Measurements from ENCODE around the gene PPP1R11.
A peak's percentile ranks its signal among the peaks of the same experiment; 100 is the strongest.

The PPP1R11 gene

GRCh38 chr6:30075094-30075789 lies 8.2 kb downstream of the PPP1R11 start, which contains the start of gene RNF39:
Gene RNF39 (minus strand): TSS chr6:30075769. CDS start chr6:30075585, 184 bp downstream.
- Histone ChIP-seq H3K9ac (ENCODE audit: low read length) (peak within 1 kb of the TSS; percentile 2), H3K27ac (ENCODE audit: low read depth, low read length) (no peak within 1 kb of the TSS)

GRCh38 chr6:30075790-30076732 lies 9.1 kb downstream of the PPP1R11 start:
- Histone ChIP-seq H3K27ac (ENCODE audit: low read depth, low read length) (no peak overlapping the region), H3K4me3 (ENCODE audit: low read depth, low read length) (peak overlapping the region; percentile 77), H3K9ac (ENCODE audit: low read length) (peak overlapping the region; percentile 2), H3K36me3 (ENCODE audit: control insufficient read depth, insufficient read depth, low read length) (no peaks in the 10 kb centered on the region), H3K4me1 (ENCODE audit: control insufficient read depth, insufficient read depth, low read length) (peaks cover 26% of the 10 kb centered on the region), H3K9me3 (ENCODE audit: control insufficient read depth, insufficient read depth, low read depth, low read length) (no peaks in the 10 kb centered on the region), H3K27me3 (ENCODE audit: control insufficient read depth, insufficient read depth, low read length) (peaks cover 92% of the 10 kb centered on the region)

More at GRCh38 chr6:30075094-30075789, 8.2 kb downstream of the PPP1R11 start, which contains the start of gene RNF39:
- Histone ChIP-seq H3K27me3 (ENCODE audit: control insufficient read depth, insufficient read depth, low read length) (peaks cover 100% of the 10 kb centered on the region), H3K4me1 (ENCODE audit: control insufficient read depth, insufficient read depth, low read length) (peaks cover 29% of the 10 kb centered on the region), H3K9me3 (ENCODE audit: control insufficient read depth, insufficient read depth, low read depth, low read length) (no peaks in the 10 kb centered on the region), H3K4me3 (ENCODE audit: low read depth, low read length) (peak within 1 kb of the TSS; percentile 77), H3K36me3 (ENCODE audit: control insufficient read depth, insufficient read depth, low read length) (no peaks in the 10 kb centered on the region)

- H3K36me3 ChIP-seq (ENCODE audit: control insufficient read depth, insufficient read depth, low read length): no peaks in the 10 kb centered on the region
- no peak overlapping the region for H3K4me3 ChIP-seq (ENCODE audit: low read depth, low read length)
- H3K4me1 ChIP-seq (ENCODE audit: control insufficient read depth, insufficient read depth, low read length): peaks cover 20% of the 10 kb centered on the region
- H3K27ac ChIP-seq (ENCODE audit: low read depth, low read length): no peak overlapping the region
- H3K9me3 ChIP-seq (ENCODE audit: control insufficient read depth, insufficient read depth, low read depth, low read length): no peaks in the 10 kb centered on the region
- H3K9ac ChIP-seq (ENCODE audit: low read length): no peak overlapping the region
- H3K27me3 ChIP-seq (ENCODE audit: control insufficient read depth, insufficient read depth, low read length): peaks cover 80% of the 10 kb centered on the region
These were observed 10.2 kb downstream of the PPP1R11 start for GRCh38 chr6:30077218-30077617.

GRCh38 chr6:30087876-30088275 lies 20.9 kb downstream of the PPP1R11 start:
- Histone ChIP-seq H3K27ac (ENCODE audit: low read depth, low read length) (no peak overlapping the region), H3K4me1 (ENCODE audit: control insufficient read depth, insufficient read depth, low read length) (peaks cover 8% of the 10 kb centered on the region; the same call in 1 of the 2 replicates), H3K36me3 (ENCODE audit: control insufficient read depth, insufficient read depth, low read length) (no peaks in the 10 kb centered on the region), H3K4me3 (ENCODE audit: low read depth, low read length) (no peak overlapping the region), H3K9ac (ENCODE audit: low read length) (no peak overlapping the region), H3K9me3 (ENCODE audit: control insufficient read depth, insufficient read depth, low read depth, low read length) (peaks cover 6% of the 10 kb centered on the region; the same call in 1 of the 2 replicates), H3K27me3 (ENCODE audit: control insufficient read depth, insufficient read depth, low read length) (peaks cover 11% of the 10 kb centered on the region)

- Histone ChIP-seq H3K9me3 (ENCODE audit: control insufficient read depth, insufficient read depth, low read depth, low read length) (peaks cover 5% of the 10 kb centered on the region; the same call in 1 of the 2 replicates), H3K4me3 (ENCODE audit: low read depth, low read length) (no peak overlapping the region), H3K4me1 (ENCODE audit: control insufficient read depth, insufficient read depth, low read length) (peaks cover 12% of the 10 kb centered on the region; the same call in 1 of the 2 replicates), H3K27me3 (ENCODE audit: control insufficient read depth, insufficient read depth, low read length) (peaks cover 26% of the 10 kb centered on the region), H3K9ac (ENCODE audit: low read length) (no peak overlapping the region), H3K36me3 (ENCODE audit: control insufficient read depth, insufficient read depth, low read length) (no peaks in the 10 kb centered on the region), H3K27ac (ENCODE audit: low read depth, low read length) (no peak overlapping the region)
These were observed 24.8 kb downstream of the PPP1R11 start for GRCh38 chr6:30091577-30092381.

GRCh38 chr6:30092852-30093543 lies 26.0 kb downstream of the PPP1R11 start:
- Histone ChIP-seq H3K4me3 (ENCODE audit: low read depth, low read length) (no peak overlapping the region), H3K27me3 (ENCODE audit: control insufficient read depth, insufficient read depth, low read length) (peaks cover 39% of the 10 kb centered on the region), H3K27ac (ENCODE audit: low read depth, low read length) (no peak overlapping the region), H3K36me3 (ENCODE audit: control insufficient read depth, insufficient read depth, low read length) (no peaks in the 10 kb centered on the region), H3K9ac (ENCODE audit: low read length) (no peak overlapping the region), H3K9me3 (ENCODE audit: control insufficient read depth, insufficient read depth, low read depth, low read length) (no peaks in the 10 kb centered on the region), H3K4me1 (ENCODE audit: control insufficient read depth, insufficient read depth, low read length) (peaks cover 12% of the 10 kb centered on the region; the same call in 1 of the 2 replicates)

- peaks cover 12% of the 10 kb centered on the region; the same call in 1 of the 2 replicates for H3K4me1 ChIP-seq (ENCODE audit: control insufficient read depth, insufficient read depth, low read length)
- H3K9ac ChIP-seq (ENCODE audit: low read length): no peak overlapping the region
- H3K27me3 ChIP-seq (ENCODE audit: control insufficient read depth, insufficient read depth, low read length): peaks cover 50% of the 10 kb centered on the region
These were observed 27.1 kb downstream of the PPP1R11 start for GRCh38 chr6:30093951-30094661.

GRCh38 chr6:30096829-30097228 lies 29.8 kb downstream of the PPP1R11 start:
- H3K27me3 ChIP-seq (ENCODE audit: control insufficient read depth, insufficient read depth, low read length): peaks cover 66% of the 10 kb centered on the region
- H3K36me3 ChIP-seq (ENCODE audit: control insufficient read depth, insufficient read depth, low read length): no peaks in the 10 kb centered on the region
- H3K9me3 ChIP-seq (ENCODE audit: control insufficient read depth, insufficient read depth, low read depth, low read length): no peaks in the 10 kb centered on the region
- no peak overlapping the region for H3K4me3 ChIP-seq (ENCODE audit: low read depth, low read length)
- H3K27ac ChIP-seq (ENCODE audit: low read depth, low read length): no peak overlapping the region
- peaks cover 26% of the 10 kb centered on the region for H3K4me1 ChIP-seq (ENCODE audit: control insufficient read depth, insufficient read depth, low read length)
- H3K9ac ChIP-seq (ENCODE audit: low read length): no peak overlapping the region

More at GRCh38 chr6:30093951-30094661, 27.1 kb downstream of the PPP1R11 start:
- H3K36me3 ChIP-seq (ENCODE audit: control insufficient read depth, insufficient read depth, low read length): no peaks in the 10 kb centered on the region
- no peak overlapping the region for H3K4me3 ChIP-seq (ENCODE audit: low read depth, low read length)
- no peaks in the 10 kb centered on the region for H3K9me3 ChIP-seq (ENCODE audit: control insufficient read depth, insufficient read depth, low read depth, low read length)
- H3K27ac ChIP-seq (ENCODE audit: low read depth, low read length): no peak overlapping the region

GRCh38 chr6:30097902-30098768 lies 31.1 kb downstream of the PPP1R11 start:
- H3K4me1 ChIP-seq (ENCODE audit: control insufficient read depth, insufficient read depth, low read length): peaks cover 27% of the 10 kb centered on the region
- H3K27ac ChIP-seq (ENCODE audit: low read depth, low read length): no peak overlapping the region
- H3K27me3 ChIP-seq (ENCODE audit: control insufficient read depth, insufficient read depth, low read length): peaks cover 77% of the 10 kb centered on the region
- no peaks in the 10 kb centered on the region for H3K9me3 ChIP-seq (ENCODE audit: control insufficient read depth, insufficient read depth, low read depth, low read length)
- no peak overlapping the region for H3K4me3 ChIP-seq (ENCODE audit: low read depth, low read length)
- no peaks in the 10 kb centered on the region for H3K36me3 ChIP-seq (ENCODE audit: control insufficient read depth, insufficient read depth, low read length)
- H3K9ac ChIP-seq (ENCODE audit: low read length): no peak overlapping the region
